HEK293 (cell line): ENCODE measurements around the gene SLC35E2B.
"Not testable (repeated sequence)": the region's sequence is repeated elsewhere in the genome, so short reads cannot be mapped to it uniquely, and the experiment has no call there.

Experiments used
- ATF2 ChIP-seq: fragments of 450-650 bp; formaldehyde crosslinking; IDR thresholded peaks from 2 replicates; pipeline ENCODE4 v1.5.1; 2016; ENCODE audit warnings: missing biosample characterization, missing genetic modification characterization, low read depth
- CTCF ChIP-seq: fragments of 450-650 bp; formaldehyde crosslinking; IDR thresholded peaks from 2 replicates; pipeline ENCODE4 v1.5.1; 2016; ENCODE audit warnings: missing biosample characterization, missing genetic modification characterization
- KLF8 ChIP-seq: fragments of 450-650 bp; formaldehyde crosslinking; IDR thresholded peaks from 2 replicates; pipeline ENCODE4 v1.5.1; 2016; ENCODE audit warnings: missing biosample characterization, missing genetic modification characterization
- MZF1 ChIP-seq: fragments of 450-650 bp; formaldehyde crosslinking; IDR thresholded peaks from 2 replicates; pipeline ENCODE4 v1.5.1; 2017; ENCODE audit warnings: missing biosample characterization, missing genetic modification characterization, borderline replicate concordance
- TCF7L2 ChIP-seq: IDR thresholded peaks from 2 replicates; pipeline ENCODE4 v1.6.1; 2011; ENCODE audit warnings: low read depth, mild to moderate bottlenecking, inconsistent platforms, low read length, moderate library complexity, borderline replicate concordance
- ZBTB17 ChIP-seq: fragments of 450-650 bp; formaldehyde crosslinking; IDR thresholded peaks from 2 replicates; pipeline ENCODE4 v1.5.1; 2016; ENCODE audit warnings: missing biosample characterization, missing genetic modification characterization
- ZNF121 ChIP-seq: fragments of 450-650 bp; formaldehyde crosslinking; IDR thresholded peaks from 2 replicates; pipeline ENCODE4 v1.5.1; 2016; ENCODE audit warnings: missing biosample characterization, missing genetic modification characterization
- ZNF19 ChIP-seq: fragments of 450-650 bp; formaldehyde crosslinking; IDR thresholded peaks from 2 replicates; pipeline ENCODE4; 2016; ENCODE audit warnings: missing biosample characterization, missing genetic modification characterization, low read depth
- ZNF558 ChIP-seq: fragments of 450-650 bp; formaldehyde crosslinking; IDR thresholded peaks from 2 replicates; pipeline ENCODE4 v1.5.1; 2016; ENCODE audit warnings: missing biosample characterization, missing genetic modification characterization
- ZNF596 ChIP-seq: fragments of 450-650 bp; IDR thresholded peaks from 2 replicates; pipeline ENCODE4 v1.5.0; 2018; ENCODE audit warnings: missing biosample characterization, mild to moderate bottlenecking, missing genetic modification characterization, moderate library complexity
- ZSCAN30 ChIP-seq: fragments of 450-650 bp; IDR thresholded peaks from 2 replicates; pipeline ENCODE4 v1.5.1; 2018; ENCODE audit warnings: missing biosample characterization, mild to moderate bottlenecking, missing genetic modification characterization, moderate library complexity
- TF ChIP-seq, protein P1 (sequence below): fragments of 450-650 bp; formaldehyde crosslinking; IDR thresholded peaks from 2 replicates; pipeline ENCODE4 v1.5.0; 2017; ENCODE audit warnings: missing biosample characterization, missing genetic modification characterization, borderline replicate concordance
- TF ChIP-seq, protein P2 (sequence below): fragments of 450-650 bp; IDR thresholded peaks from 2 replicates; pipeline ENCODE4 v1.5.1; 2018; ENCODE audit warnings: missing biosample characterization, mild to moderate bottlenecking, missing genetic modification characterization

- not testable (repeated sequence) for TF ChIP-seq CTCF (tag by site-specific recombination); ZNF558 (tag by site-specific recombination); KLF8 (tag by site-specific recombination); MZF1 (tag by site-specific recombination); ATF2 (tag by site-specific recombination); ZNF596 (tag by site-specific recombination); ZBTB17 (tag by site-specific recombination); ZNF19 (tag by site-specific recombination); ZSCAN30 (tag by site-specific recombination); TCF7L2; ZNF121
- TF ChIP-seq, protein P1, sequence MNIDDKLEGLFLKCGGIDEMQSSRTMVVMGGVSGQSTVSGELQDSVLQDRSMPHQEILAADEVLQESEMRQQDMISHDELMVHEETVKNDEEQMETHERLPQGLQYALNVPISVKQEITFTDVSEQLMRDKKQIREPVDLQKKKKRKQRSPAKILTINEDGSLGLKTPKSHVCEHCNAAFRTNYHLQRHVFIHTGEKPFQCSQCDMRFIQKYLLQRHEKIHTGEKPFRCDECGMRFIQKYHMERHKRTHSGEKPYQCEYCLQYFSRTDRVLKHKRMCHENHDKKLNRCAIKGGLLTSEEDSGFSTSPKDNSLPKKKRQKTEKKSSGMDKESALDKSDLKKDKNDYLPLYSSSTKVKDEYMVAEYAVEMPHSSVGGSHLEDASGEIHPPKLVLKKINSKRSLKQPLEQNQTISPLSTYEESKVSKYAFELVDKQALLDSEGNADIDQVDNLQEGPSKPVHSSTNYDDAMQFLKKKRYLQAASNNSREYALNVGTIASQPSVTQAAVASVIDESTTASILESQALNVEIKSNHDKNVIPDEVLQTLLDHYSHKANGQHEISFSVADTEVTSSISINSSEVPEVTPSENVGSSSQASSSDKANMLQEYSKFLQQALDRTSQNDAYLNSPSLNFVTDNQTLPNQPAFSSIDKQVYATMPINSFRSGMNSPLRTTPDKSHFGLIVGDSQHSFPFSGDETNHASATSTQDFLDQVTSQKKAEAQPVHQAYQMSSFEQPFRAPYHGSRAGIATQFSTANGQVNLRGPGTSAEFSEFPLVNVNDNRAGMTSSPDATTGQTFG (tag by site-specific recombination): not testable (repeated sequence)
- TF ChIP-seq, protein P2, sequence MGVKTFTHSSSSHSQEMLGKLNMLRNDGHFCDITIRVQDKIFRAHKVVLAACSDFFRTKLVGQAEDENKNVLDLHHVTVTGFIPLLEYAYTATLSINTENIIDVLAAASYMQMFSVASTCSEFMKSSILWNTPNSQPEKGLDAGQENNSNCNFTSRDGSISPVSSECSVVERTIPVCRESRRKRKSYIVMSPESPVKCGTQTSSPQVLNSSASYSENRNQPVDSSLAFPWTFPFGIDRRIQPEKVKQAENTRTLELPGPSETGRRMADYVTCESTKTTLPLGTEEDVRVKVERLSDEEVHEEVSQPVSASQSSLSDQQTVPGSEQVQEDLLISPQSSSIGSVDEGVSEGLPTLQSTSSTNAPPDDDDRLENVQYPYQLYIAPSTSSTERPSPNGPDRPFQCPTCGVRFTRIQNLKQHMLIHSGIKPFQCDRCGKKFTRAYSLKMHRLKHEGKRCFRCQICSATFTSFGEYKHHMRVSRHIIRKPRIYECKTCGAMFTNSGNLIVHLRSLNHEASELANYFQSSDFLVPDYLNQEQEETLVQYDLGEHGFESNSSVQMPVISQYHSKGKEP (tag by site-specific recombination): not testable (repeated sequence)
Observed at GRCh38 chr1:1674806-1675205, 17.8 kb downstream of the SLC35E2B start.
